NCI-H1436 treated with DMSO at 0.1 percent for 48 hours (cell line): ENCODE results near the gene MYRFL.

Experiments used
- DNase-seq: peaks from one replicate; lab custom pipeline; 2025; lab: John Stamatoyannopoulos, UW

MYRFL gene

GRCh38 chr12:69897744-69898143, 72.7 kb downstream of the MYRFL start:
- no peak for DNase-seq

- DNase-seq, result no peak
Observed at GRCh38 chr12:69898236-69898635, 73.2 kb downstream of the MYRFL start.

GRCh38 chr12:69900720-69901131, 75.7 kb downstream of the MYRFL start:
- peak; percentile 50 for DNase-seq

- no peak for DNase-seq
Observed at GRCh38 chr12:69901221-69901905, 76.3 kb downstream of the MYRFL start.

- DNase-seq, result no peak
Observed at GRCh38 chr12:69903548-69903947, 78.5 kb downstream of the MYRFL start.

- no peak for DNase-seq
Observed at GRCh38 chr12:69904777-69905176, 79.8 kb downstream of the MYRFL start.

GRCh38 chr12:69905801-69906200, 80.8 kb downstream of the MYRFL start:
- DNase-seq, result no peak

- no peak for DNase-seq
Observed at GRCh38 chr12:69906411-69907216, 81.6 kb downstream of the MYRFL start.

- no peak for DNase-seq
Observed at GRCh38 chr12:69908203-69908602, 83.2 kb downstream of the MYRFL start.

- DNase-seq, result no peak
Observed at GRCh38 chr12:69910694-69911093, 85.7 kb downstream of the MYRFL start.

GRCh38 chr12:69913526-69913925, 88.5 kb downstream of the MYRFL start:
- DNase-seq, result no peak

- no peak for DNase-seq
Observed at GRCh38 chr12:69915964-69916363, 90.9 kb downstream of the MYRFL start.

GRCh38 chr12:69916544-69917235, 91.7 kb downstream of the MYRFL start:
- no peak for DNase-seq

GRCh38 chr12:69918287-69918686, 93.3 kb downstream of the MYRFL start:
- no peak for DNase-seq

- no peak for DNase-seq
Observed at GRCh38 chr12:69919495-69919894, 94.5 kb downstream of the MYRFL start.

- no peak for DNase-seq
Observed at GRCh38 chr12:69921831-69922230, 96.8 kb downstream of the MYRFL start.

- no peak for DNase-seq
Observed at GRCh38 chr12:69922999-69923398, 98.0 kb downstream of the MYRFL start.

GRCh38 chr12:69925291-69925690, 100.3 kb downstream of the MYRFL start:
- DNase-seq, result no peak

GRCh38 chr12:69927164-69927563, 102.1 kb downstream of the MYRFL start:
- DNase-seq, result no peak

GRCh38 chr12:69929125-69929524, 104.1 kb downstream of the MYRFL start:
- no peak for DNase-seq

GRCh38 chr12:69929531-69929930, 104.5 kb downstream of the MYRFL start:
- DNase-seq, result no peak

GRCh38 chr12:69931569-69931968, 106.5 kb downstream of the MYRFL start:
- DNase-seq, result no peak

GRCh38 chr12:69932154-69932553, 107.1 kb downstream of the MYRFL start:
- no peak for DNase-seq
